ENCODE measurements around the gene LORICRIN.

GRCh38 chr1:153262462-153263157 lies 3.1 kb downstream of the LORICRIN start:
- TF ChIP-seq CTCF (IDR thresholded peaks at IDR 0.05) (no peak), POLR2A (IDR thresholded peaks at IDR 0.05) (no peak)

All from tibial nerve (tissue), 3 donors.